ENCODE results near the gene CASP1. TPM values are rescaled to one million over a fixed set of nuclear protein-coding genes. Genes with fewer than 3 reads are reported as not detected.

The CASP1 gene
- total and polyA plus RNA-seq, 2 donors (not counting 3 experiments of a cell fraction or from before 2014, with no cell fraction given) = 1.8 to 12.4 TPM

DNA sequence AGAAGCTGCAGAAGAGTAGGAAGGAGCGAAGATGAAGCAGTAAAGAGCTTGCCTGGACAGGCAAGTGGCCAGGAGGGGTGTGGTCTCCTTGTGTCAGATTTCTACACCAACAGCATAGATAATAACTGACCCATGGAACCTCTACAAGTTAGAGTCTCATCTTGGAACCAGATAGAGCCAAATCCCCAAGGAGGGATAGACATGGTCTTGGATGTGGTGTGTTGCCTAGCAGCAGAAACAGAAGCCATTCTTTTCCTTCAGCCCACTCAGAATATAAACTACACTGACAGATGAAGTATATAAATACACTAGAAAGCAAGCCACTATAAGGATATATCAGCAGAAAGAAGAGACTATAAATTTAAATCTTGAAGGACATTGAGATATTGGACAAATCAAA, 14.5 kb upstream of the CASP1 start:
- Histone ChIP-seq H3K36me3 (ENCODE audit: control insufficient read depth in 2 of 2, extremely low read depth in 1 of 2, insufficient read depth in 2 of 2, low read length in 2 of 2) (no peaks in the 10 kb centered on the region), H3K4me2 (ENCODE audit: insufficient read depth, low read length) (no peak overlapping the region), H3K27me3 (ENCODE audit: control insufficient read depth in 2 of 2, insufficient read depth in 2 of 2, low read length in 2 of 2) (no peaks in the 10 kb centered on the region), H4K20me1 (replicated peaks; ENCODE audit: control insufficient read depth, extremely low read depth, insufficient read depth, low read length) (no peaks in the 10 kb centered on the region), H3K4me1 (ENCODE audit: control insufficient read depth, extremely low read depth, insufficient read depth, low read length) (peaks cover 27% of the 10 kb centered on the region), H3K9me1 (replicated peaks; ENCODE audit: control insufficient read depth, extremely low read depth, insufficient read depth, low read length) (no peaks in the 10 kb centered on the region), H3K4me3 (replicated peaks in 1 of 3; ENCODE audit: insufficient read depth in 1 of 3, low read depth in 1 of 3, low read length in 3 of 3) (no peak overlapping the region), H3K9me3 (replicated peaks; ENCODE audit: control insufficient read depth, insufficient read depth, low read length) (no peaks in the 10 kb centered on the region), H3K79me2 (ENCODE audit: control insufficient read depth, insufficient read depth, low read length) (no peaks in the 10 kb centered on the region), H3K27ac (ENCODE audit: insufficient read depth, low read depth, low read length) (no peak overlapping the region), H2AFZ (ENCODE audit: low read depth, low read length) (no peak overlapping the region), H3K9ac (replicated peaks; ENCODE audit: extremely low read depth, insufficient read depth, low read length) (no peak overlapping the region)
- TF ChIP-seq EZH2 (IDR thresholded peaks at IDR 0.05; ENCODE audit: borderline replicate concordance, low read depth, low read length, severe bottlenecking) (no peak), MAX (IDR thresholded peaks at IDR 0.05; ENCODE audit: insufficient read depth, insufficient read length) (no peak), GATA2 (IDR thresholded peaks at IDR 0.05; ENCODE audit: insufficient read depth, insufficient read length, low read depth, low read length) (no peak), FOS (IDR thresholded peaks at IDR 0.05; ENCODE audit: borderline replicate concordance, insufficient read depth, low read length) (no peak), POLR2AphosphoS5 (IDR thresholded peaks at IDR 0.05; ENCODE audit: insufficient read depth, low read depth, low read length) (no peak), JUN (IDR thresholded peaks at IDR 0.05; ENCODE audit: borderline replicate concordance, insufficient read depth, insufficient read length, low read depth) (no peak), MYC (IDR thresholded peaks at IDR 0.05; ENCODE audit: low read depth, low read length) (no peak), POLR2A (IDR thresholded peaks at IDR 0.05; ENCODE audit: low read depth, low read length) (no peak)
- TF ChIP-seq, protein P1, sequence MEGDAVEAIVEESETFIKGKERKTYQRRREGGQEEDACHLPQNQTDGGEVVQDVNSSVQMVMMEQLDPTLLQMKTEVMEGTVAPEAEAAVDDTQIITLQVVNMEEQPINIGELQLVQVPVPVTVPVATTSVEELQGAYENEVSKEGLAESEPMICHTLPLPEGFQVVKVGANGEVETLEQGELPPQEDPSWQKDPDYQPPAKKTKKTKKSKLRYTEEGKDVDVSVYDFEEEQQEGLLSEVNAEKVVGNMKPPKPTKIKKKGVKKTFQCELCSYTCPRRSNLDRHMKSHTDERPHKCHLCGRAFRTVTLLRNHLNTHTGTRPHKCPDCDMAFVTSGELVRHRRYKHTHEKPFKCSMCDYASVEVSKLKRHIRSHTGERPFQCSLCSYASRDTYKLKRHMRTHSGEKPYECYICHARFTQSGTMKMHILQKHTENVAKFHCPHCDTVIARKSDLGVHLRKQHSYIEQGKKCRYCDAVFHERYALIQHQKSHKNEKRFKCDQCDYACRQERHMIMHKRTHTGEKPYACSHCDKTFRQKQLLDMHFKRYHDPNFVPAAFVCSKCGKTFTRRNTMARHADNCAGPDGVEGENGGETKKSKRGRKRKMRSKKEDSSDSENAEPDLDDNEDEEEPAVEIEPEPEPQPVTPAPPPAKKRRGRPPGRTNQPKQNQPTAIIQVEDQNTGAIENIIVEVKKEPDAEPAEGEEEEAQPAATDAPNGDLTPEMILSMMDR (IDR thresholded peaks at IDR 0.05; ENCODE audit: extremely low read depth in 1 of 2, insufficient read depth in 1 of 2, low read depth in 1 of 2, low read length in 2 of 2) = no peak
- FAIRE-seq (no peak), DNase-seq (ENCODE audit: low read depth, low spot score) (no peak)
- intact Hi-C loops (cut with micrococcal nuclease) = loop anchor here (5.0 to 10.0 kb wide), 4 partner anchors 813 to 1425 kb away; partner anchors contain the start of gene MSANTD4
- ChIA-PET POLR2A (no interaction called here), CTCF (no interaction called here)
- dilution Hi-C loops (cut with MboI; ENCODE audit: extremely low pct_ligation_motif_present, low sequenced_read_pairs) = no loop called here
- BruUV-seq (replicated peaks) = no TSS peak

All from endothelial cell of umbilical vein (primary cell).